Peyer's patch (tissue), 4 donors: ENCODE data around the gene PRAF2. TPM values are rescaled to one million over a fixed set of nuclear protein-coding genes. Genes with fewer than 3 reads are reported as not detected.

Experiments used
- DNase-seq, 3 donors: peaks; one replicate each; pipeline ENCODE4 v3.0.0-alpha.2; 2017 to 2019
- H3K27ac ChIP-seq, 4 donors: fragments of 200-600 bp; sonication (generic); one replicate each; pipeline ENCODE4 v1.5.1; 2016 to 2019
- H3K27me3 ChIP-seq, 2 donors: fragments of 200-600 bp; sonication (generic); one replicate each; pipeline ENCODE4 v1.5.1; 2019
- H3K36me3 ChIP-seq, 3 donors: fragments of 200-600 bp; sonication (generic); one replicate each; pipeline ENCODE4 v1.5.1; 2016 to 2019
- H3K4me1 ChIP-seq, 4 donors: fragments of 200-600 bp; sonication (generic); one replicate each; pipeline ENCODE4 v1.5.1; 2016 to 2019
- H3K4me3 ChIP-seq, 4 donors: fragments of 200-600 bp; sonication (generic); 1 replicate in 3 of 4; 2 replicates in 1 of 4; pipeline ENCODE4 v1.5.1; 2016 to 2019; ENCODE audit warnings: mild to moderate bottlenecking in 1 of 4
- H3K9me3 ChIP-seq, 4 donors: fragments of 200-600 bp; sonication (generic); one replicate each; pipeline ENCODE4 v1.5.1; 2016 to 2019; ENCODE audit warnings: mild to moderate bottlenecking in 1 of 4
- CTCF ChIP-seq, 6 experiments: fragments of 450-650 bp in 4 of 6; fragments of 200-600 bp in 2 of 6; sonication (generic) in 1 of 6; IDR thresholded peaks; one replicate each; pipeline ENCODE4 v1.5.1; 2017 to 2019; ENCODE audit warnings: antibody characterized with exemption in 6 of 6, mild to moderate bottlenecking in 3 of 6, moderate library complexity in 1 of 6
- POLR2A ChIP-seq, 2 donors: fragments of 450-650 bp; IDR thresholded peaks; one replicate each; pipeline ENCODE4 v1.5.1; 2017; ENCODE audit warnings: antibody characterized with exemption in 2 of 2, mild to moderate bottlenecking in 2 of 2, moderate library complexity in 2 of 2
- total RNA-seq, 4 donors: library from RNA; depleted of rRNA; stranded (reverse); fragments of >200 nt; gene quantifications; one replicate each; pipeline ENCODE4 v1.1.0, GENCODE V29; 2016

The PRAF2 gene
- total RNA-seq, 4 donors from 2014 or later, result 2.8 to 9.8 (median 4.4) TPM

- H3K9me3 ChIP-seq, result no peaks in the 10 kb centered on the region
- TF ChIP-seq CTCF (IDR thresholded peaks at IDR 0.05) (no peak), POLR2A (IDR thresholded peaks at IDR 0.05) (no peak)
- no peaks in the 10 kb centered on the region for H3K27me3 ChIP-seq
- DNase-seq, result peak; percentile 53 to 77 (median 61)
- peak overlapping the region; percentile 78 to 87 (median 84) for H3K27ac ChIP-seq
- peak overlapping the region; percentile 61 to 70 (median 66) for H3K4me3 ChIP-seq
- H3K4me1 ChIP-seq, result no peaks in the 10 kb centered on the region
- no peaks in the 10 kb centered on the region for H3K36me3 ChIP-seq
These were observed 20.4 kb downstream of the PRAF2 start for GRCh38 chrX:49053223-49054072.

GRCh38 chrX:49043987-49044281 is 29.9 kb downstream of the PRAF2 start:
- Histone ChIP-seq H3K27ac (peak overlapping the region; percentile 60 to 84 (median 72)), H3K4me3 (peak overlapping the region in 2 of 4 donors; percentile 30 to 44), H3K27me3 (no peaks in the 10 kb centered on the region), H3K4me1 (peaks cover 0 to 16% (median 0%) of the 10 kb centered on the region in 4 donors), H3K36me3 (peaks cover 0 to 5% (median 0%) of the 10 kb centered on the region in 3 donors), H3K9me3 (no peaks in the 10 kb centered on the region)
- TF ChIP-seq POLR2A (IDR thresholded peaks at IDR 0.05), result peak; percentile 9 to 46
- TF ChIP-seq CTCF (IDR thresholded peaks at IDR 0.05), result no peak
- no peak for DNase-seq

GRCh38 chrX:49043220-49043986 is 30.4 kb downstream of the PRAF2 start, which contains the start of gene TFE3:
TSS of gene TFE3 (minus strand) at chrX:49043357. CDS start at chrX:49043226, 131 bp downstream.
- H3K36me3 ChIP-seq, result peaks cover 0 to 10% (median 0%) of the 10 kb centered on the region in 3 donors
- no peaks in the 10 kb centered on the region for H3K27me3 ChIP-seq
- H3K27ac ChIP-seq, result peak within 1 kb of the TSS; percentile 83 to 99 (median 96)
- H3K9me3 ChIP-seq, result no peaks in the 10 kb centered on the region
- TF ChIP-seq CTCF (IDR thresholded peaks at IDR 0.05) (peak; percentile 20 to 71 (median 56)), POLR2A (IDR thresholded peaks at IDR 0.05) (peak; percentile 39 to 71)
- H3K4me3 ChIP-seq, result peak within 1 kb of the TSS; percentile 52 to 93 (median 80)
- peak; percentile 96 to 99 (median 98) for DNase-seq
- H3K4me1 ChIP-seq, result peaks cover 0 to 16% (median 0%) of the 10 kb centered on the region in 4 donors

- peaks cover 0 to 17% (median 0%) of the 10 kb centered on the region in 3 donors for H3K36me3 ChIP-seq
- peaks cover 0 to 16% (median 0%) of the 10 kb centered on the region in 4 donors for H3K4me1 ChIP-seq
- H3K27ac ChIP-seq, result peak overlapping the region; percentile 83 to 99 (median 96)
- H3K9me3 ChIP-seq, result no peaks in the 10 kb centered on the region
- peak in 1 of 3 donors; percentile 17 for DNase-seq
- H3K4me3 ChIP-seq, result peak overlapping the region; percentile 52 to 93 (median 80)
- no peaks in the 10 kb centered on the region for H3K27me3 ChIP-seq
- TF ChIP-seq CTCF (IDR thresholded peaks at IDR 0.05) (no peak), POLR2A (IDR thresholded peaks at IDR 0.05) (no peak)
These were observed 31.1 kb downstream of the PRAF2 start for GRCh38 chrX:49042581-49043219.
